ENCODE data around the gene SSH2.
"Not testable (repeated sequence)": the region's sequence is repeated elsewhere in the genome, so short reads cannot be mapped to it uniquely, and the experiment has no call there.

SSH2 gene

DNA sequence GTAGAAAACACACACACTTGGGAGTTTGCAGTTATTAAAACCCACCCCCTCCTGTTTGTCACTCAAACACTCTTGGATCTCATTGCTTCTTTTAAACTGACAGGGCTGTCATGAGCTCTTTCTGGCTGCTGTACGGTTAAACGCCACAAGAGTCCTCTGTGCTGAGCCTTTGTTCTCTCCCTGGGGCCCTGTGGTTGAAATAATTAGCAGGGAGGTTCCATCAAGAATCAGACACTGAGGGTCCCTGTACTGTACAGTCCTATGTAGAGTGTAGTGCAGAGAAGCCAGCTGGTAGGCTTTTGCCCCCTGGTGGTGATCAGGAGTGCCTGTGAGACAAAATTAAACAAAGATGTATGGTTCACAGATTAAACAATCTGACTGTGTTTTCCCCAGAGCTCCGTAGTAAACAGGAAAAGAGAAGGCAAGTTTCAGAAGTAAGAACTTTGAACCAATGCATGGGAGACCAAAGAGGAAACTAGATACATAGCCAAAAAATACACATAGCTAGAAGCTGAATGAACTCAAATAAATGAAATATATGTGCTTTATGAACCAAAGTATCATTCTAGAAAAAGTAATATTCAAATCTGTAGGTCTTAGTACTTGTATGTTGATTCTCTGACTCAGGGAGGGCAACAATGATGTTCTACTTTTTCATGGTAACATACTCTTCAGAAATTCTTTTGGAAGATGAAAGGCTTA is 1.4 kb upstream of the SSH2 start:
- peak in 1 of 2 donors; percentile 38 for DNase-seq (ENCODE audit: low read depth in 2 of 2)

DNA sequence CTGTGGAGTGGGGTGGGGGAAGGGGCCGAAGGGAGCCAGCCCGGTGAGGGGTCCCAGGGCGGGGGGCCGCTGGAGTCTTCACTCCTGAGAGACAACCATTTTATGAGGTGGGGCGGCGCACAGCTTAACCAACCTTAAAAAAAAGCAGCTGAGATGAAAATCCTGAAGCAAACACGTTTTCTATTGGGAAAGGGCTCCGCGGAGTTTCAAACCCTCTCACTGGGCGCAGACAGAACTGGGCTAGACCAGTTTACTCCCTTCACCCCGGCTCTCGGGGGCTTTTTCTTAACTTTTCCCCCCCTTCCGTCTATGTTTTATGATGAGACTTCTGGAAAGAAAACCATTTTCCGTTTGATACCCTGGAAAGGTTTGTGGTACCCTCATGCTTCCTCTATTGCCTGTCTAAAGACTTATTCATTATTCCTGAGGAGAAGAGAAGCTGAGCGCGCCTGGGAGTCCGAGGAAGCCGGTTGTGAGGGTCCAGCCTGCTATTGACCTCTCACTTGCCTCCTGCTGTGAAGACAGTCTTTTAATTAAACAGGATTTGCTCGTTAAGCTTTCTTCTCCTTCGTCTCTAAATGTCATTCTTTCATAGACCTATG is 482 bp upstream of the SSH2 start:
- no peak for DNase-seq (ENCODE audit: low read depth in 2 of 2)

GRCh38 chr17:29929006-29929532 is 959 bp downstream of the SSH2 start:
- DNase-seq (ENCODE audit: low read depth in 2 of 2) = no peak

DNA sequence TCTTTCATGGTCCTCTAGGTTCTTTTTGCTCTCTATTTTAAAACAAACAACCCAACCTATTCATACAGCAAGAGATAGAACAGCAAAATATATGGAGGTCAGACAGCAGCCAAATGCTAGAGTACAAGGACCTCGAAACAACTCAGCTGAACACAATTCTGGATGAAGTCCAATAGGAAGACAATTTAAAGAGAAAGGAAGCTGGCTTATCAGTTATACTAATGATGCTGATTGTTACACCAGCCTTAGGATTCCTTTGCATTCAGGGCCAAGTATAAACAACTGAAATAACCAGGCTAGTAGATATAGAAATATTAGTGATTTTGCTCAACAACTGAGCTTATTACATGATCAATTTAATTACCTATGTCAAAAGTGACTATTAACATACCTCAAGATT is 2.5 kb downstream of the SSH2 start:
- DNase-seq (ENCODE audit: low read depth in 2 of 2) = no peak

GRCh38 chr17:29924786-29925185 is 5.2 kb downstream of the SSH2 start:
- DNase-seq (ENCODE audit: low read depth in 2 of 2) = no peak

DNA sequence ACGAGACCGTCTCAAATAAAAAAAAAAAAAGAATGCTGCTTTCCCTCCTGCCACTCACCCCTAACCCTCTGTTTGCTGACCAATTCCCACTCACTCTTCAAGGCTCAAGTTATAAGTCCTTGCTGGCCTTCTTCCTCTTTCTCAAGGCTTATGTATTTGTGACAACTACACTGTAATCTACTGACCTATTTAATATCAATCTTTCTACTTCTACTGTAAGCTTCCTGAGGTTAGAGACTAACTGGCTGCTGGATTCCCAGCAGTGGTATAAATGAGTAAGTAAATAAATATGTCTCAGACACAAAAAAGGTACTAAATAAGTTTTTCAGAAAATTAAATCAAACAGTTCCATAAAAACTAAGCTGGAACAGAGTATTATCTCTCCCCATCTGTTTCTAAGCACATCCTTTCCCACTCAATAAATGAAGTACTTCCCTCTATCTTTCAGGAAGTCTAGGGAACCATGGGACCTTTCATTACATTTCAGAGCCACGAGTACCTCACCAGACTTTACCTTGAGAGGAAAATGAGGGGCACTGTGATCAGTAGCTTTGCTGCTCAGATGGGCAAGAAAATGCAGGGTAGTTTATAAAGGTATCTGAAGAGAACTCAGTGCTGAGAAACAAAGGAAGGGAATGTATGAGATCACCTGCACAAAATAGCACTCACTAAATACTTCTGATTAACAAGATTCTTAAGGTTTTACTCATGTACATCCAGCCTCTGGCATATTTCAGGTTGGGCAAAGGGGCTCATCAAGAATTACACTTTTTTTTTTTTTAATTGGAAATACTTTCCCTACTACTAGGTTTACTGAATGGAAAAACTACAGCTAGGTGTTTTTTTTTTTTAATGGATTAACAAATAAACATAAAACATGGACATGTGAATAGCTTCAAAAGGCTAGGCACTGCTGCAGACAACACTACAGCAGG is 10.8 kb downstream of the SSH2 start:
- no peak for DNase-seq (ENCODE audit: low read depth in 2 of 2)

DNA sequence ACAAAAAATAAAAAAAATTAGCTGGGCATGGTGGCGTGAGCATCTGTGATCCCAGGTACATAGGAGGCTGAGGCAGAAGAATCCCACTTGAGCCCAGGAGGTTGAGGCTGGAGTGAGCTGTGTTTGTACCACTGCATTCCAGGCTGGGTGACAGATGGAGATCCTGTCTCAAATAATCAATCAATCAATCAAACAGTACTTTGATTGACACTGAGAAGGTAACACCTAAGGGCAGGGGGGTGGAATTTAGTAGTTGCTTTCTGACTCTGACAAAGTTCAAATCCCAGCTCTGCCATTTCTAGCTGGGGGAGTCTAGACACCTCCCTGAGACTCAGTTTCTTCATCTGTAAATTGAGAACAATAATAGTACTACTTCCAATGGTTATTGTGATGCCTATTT is 12.0 kb downstream of the SSH2 start:
- no peak for DNase-seq (ENCODE audit: low read depth in 2 of 2)

DNA sequence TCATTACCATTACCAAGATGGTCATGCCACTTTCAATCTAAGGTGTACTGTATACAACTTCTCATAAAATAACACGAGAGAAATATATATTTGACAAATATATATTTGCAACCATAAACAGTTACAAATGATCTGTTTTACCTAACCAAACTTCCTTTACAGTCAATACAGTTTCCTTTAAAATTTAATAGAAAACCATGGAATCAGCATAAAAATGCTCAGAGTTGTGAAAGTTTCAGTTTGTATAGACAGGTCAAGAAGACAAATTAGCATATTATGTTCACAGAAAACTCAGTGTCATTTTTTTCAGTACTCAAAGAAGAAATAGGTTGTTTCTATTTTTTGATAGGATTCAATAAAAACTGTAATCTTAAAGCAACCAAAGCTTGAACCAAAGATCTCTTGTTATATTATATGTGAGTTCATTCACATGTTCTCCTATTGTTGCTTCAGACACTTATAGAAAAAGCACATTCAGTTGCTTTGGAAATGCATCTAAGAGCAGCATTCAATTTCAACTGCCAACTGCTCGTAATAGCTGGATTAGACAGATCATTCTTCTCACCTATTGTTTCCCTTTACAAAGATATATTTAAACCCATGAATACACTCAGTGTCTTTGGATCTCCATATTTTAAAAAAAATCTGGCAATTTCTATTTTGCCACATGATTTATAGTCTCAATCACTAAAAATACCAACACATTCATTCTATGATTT is 15.1 kb downstream of the SSH2 start:
- DNase-seq (ENCODE audit: low read depth in 2 of 2) = no peak

DNA sequence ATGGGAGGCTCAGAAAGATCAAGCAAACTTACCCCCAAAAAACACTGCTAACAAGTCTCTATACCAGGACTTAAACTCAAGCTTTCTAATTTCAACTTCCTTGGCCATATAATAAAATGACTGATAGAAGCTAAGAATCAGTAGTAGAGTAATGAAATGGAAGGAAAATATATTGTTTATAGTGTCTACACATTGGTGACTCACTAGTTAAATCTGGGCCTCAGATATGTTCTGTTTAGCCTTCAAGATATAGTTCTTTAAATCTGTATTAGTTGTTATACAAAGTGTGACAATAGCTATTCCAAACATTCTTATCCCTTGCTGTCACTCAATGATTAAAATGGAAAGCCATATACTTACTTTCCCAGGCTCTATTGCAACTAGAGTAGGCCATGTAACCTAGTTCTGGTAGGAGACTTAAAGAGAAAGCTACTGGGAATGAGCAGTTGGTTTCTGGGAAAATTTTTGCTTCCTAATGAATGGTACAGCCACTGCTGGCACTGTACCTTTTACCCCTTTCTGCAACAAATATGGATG is 18.3 kb downstream of the SSH2 start:
- no peak for DNase-seq (ENCODE audit: low read depth in 2 of 2)

DNA sequence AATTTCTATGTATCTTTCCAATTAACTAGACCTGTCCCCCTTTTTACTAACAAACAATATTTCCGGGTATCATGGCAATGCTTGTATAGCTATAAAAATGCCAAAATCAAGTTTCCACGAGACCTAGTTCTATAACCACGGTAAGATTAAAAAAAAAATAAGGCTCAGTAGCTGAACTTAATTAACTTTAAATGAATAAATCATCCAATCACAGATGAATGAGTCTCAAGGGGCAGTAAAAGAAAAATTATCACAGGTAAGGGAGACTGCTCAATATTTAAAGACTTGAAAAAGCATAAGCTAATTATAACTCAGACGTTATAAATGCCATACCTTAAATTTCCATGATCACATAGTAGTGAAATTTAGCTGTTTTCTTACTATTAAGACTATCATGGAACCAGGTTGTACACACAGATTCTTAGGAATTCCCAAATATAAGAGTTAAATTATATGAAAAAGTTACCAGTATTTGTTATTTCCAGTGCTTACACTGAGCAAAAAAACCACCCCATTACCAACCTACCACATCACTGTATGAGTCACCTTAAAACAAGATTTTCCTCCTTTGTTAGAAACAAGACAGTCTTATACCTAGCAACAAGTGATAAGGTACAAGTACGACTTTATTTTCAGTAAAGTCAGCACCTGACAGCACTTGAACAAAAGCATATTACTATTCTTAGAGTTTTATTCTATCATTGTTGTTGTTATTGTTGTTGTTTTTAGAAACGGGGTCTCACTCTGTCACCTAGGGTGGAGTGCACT is 20.6 kb downstream of the SSH2 start:
- no peak for DNase-seq (ENCODE audit: low read depth in 2 of 2)

DNA sequence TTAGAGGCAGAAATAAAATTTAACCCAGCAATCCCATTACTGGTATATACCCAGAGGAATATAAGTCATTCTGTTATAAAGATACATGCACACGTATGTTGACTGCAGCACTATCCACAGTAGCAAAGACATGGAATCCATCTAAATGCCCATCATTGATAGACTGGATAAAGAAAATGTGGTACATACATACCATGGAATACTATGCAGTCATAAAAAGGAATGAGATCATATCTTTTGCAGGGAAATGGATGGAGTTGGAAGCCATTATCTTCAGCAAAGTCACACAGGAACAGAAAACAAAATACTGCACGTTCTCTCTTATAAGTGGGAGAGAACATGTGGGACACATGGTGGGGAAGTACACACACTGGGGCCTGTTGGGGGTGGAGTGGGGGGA is 23.1 kb downstream of the SSH2 start:
- DNase-seq (ENCODE audit: low read depth in 2 of 2) = no peak

DNA sequence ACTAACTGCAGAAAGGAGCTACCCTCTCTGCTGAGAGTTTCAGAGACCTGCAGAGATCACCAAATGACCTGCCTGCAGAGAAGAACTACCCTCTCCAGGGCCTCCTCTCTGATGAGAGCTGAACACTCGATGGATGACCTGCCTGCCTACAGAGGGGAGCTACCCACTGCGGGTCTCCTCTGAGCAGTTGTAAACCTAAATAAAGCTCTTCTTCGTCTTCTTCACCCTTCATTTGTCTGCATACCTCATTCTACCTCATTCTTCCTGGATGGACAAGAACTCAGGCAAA is 24.2 kb downstream of the SSH2 start:
- DNase-seq (ENCODE audit: low read depth in 2 of 2) = no peak

GRCh38 chr17:29905086-29905878 is 24.7 kb downstream of the SSH2 start:
- no peak for DNase-seq (ENCODE audit: low read depth in 2 of 2)

GRCh38 chr17:29903471-29903870 is 26.6 kb downstream of the SSH2 start:
- DNase-seq (ENCODE audit: low read depth in 2 of 2) = no peak

DNA sequence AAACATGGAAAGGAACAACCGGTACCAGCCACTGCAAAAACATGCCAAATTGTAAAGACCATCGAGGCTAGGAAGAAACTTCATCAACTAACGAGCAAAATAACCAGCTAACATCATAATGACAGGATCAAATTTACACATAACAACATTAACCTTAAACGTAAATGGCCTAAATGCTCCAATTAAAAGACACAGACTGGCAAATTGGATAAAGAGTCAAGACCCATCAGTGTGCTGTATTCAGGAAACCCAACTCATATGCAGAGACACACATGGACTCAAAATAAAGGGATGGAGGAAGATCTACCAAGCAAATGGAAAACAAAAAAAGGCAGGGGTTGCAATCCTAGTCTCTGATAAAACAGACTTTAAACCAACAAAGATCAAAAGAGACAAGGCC is 32.9 kb downstream of the SSH2 start:
- DNase-seq (ENCODE audit: low read depth in 2 of 2) = not testable (repeated sequence)

DNA sequence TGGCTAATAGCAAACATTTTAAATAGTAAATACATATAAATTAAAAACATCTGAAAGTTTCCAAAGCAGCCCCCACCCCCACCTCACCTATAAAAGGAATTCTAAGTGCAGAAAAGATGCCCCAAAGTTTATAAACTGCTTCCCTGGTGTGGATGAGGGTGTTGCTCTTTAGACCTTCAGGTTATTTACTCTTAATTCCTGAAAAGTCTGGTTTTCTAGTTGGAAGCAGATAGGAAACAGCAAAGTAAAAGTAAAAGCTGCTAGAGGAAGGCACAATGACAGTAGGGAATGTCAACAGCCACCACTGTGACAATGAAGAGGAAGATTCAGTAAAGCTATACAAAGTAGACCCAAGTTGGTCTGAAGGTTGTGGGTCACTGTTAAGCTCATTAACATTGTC is 37.8 kb downstream of the SSH2 start:
- no peak for DNase-seq (ENCODE audit: low read depth in 2 of 2)

DNA sequence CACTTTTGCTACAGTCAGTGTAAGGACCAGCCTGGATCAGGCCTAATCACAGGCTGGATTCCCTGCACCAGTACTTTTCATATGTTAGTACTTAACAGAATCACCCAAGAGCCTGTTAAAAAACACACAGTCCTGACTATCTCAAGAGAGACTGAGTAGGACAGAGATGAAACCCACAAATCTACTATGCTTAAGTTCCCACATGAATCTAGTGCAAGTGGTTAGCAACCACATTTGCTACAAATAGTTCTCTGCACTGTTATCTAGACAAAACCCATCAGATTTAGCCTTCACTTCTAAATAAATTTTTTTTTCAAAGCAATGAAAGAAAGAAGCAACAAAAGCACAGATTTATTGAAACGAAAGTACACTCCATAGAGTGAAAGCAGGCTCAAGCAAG is 38.9 kb downstream of the SSH2 start:
- no peak for DNase-seq (ENCODE audit: low read depth in 2 of 2)

DNA sequence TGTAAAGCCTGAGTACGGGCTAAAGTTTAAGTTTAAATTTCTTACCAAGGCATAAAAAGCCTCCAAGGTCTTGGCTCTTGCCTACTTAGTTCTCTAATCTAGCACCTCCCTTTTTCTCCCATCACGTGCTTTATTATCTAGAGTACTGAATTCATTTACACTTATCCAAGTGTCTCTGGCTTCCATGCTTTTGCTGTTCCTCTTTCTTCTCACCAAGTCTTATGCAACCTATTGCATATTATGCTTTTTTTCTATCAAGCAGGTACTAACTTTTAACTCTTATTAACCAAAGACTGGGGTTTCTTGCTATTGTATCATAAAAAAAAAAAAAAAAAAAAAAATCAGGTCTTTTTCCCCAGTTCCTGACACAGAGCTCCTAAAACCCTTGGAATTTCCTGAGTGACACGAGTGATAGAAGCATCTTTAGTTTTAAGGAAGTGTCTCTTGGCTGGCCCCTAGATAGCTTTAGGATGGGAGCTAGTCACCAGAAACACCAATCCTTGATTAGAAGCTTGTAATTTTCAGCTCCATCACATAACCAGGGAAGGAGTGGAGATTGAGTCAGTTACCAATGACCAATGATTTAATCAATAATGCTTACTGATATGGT is 44.9 kb downstream of the SSH2 start:
- no peak for DNase-seq (ENCODE audit: low read depth in 2 of 2)

- DNase-seq (ENCODE audit: low read depth in 2 of 2) = no peak
Observed at GRCh38 chr17:29883497-29883896, 46.5 kb downstream of the SSH2 start.

DNA sequence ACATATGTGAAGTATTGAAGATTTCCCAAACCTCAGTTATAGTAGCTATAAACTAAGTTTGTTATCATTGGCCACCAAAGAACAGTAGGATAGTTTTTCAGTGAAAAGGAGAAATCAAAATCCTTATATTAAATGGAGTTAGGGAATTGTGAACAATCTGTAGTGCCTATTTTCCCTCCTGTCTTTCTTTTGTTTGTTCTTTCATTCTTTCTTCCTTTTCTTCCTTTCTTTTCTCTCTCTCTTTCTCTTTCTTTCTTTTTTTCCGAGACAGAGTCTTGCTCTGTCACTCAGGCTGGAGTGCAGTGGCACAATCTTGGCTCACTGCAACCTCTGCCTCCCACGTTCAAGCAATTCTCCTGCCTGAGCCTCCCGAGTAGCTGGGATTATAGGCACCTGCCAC is 48.8 kb downstream of the SSH2 start:
- no peak for DNase-seq (ENCODE audit: low read depth in 2 of 2)
